Measurements from ENCODE around the gene ZFP3. TPM values are rescaled to one million over a fixed set of nuclear protein-coding genes. Genes with fewer than 3 reads are reported as not detected.
A peak's percentile ranks its signal among the peaks of the same experiment; 100 is the strongest.

ZFP3 gene
- total and polyA plus RNA-seq, 2 donors (not counting 3 experiments of a cell fraction or from before 2014, with no cell fraction given), result 1.7 TPM

DNA sequence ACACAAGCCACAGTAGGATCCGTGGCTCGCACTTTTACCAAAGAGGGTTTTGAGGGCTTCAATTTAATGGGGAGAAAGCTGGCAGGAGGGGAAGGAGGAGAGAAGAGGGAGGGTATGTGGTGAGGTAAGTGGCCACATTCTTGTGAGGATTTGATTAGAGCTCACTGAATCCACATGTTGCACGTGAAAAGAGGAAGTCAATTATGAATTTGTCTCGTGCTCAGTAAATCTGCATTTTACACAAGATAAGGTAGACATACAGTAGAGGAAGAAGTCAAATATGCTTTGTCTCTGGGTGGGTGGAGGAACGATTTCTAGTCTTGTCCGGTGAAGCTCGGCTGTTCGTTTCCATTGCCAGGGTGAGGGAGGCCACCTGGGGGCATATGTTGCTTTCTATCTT, 32.5 kb downstream of the ZFP3 start:
- FAIRE-seq, result peak; percentile 33
- Histone ChIP-seq H3K4me2 (ENCODE audit: insufficient read depth, low read length) (peak overlapping the region; percentile 97), H3K36me3 (ENCODE audit: control insufficient read depth in 2 of 2, extremely low read depth in 1 of 2, insufficient read depth in 2 of 2, low read length in 2 of 2) (peaks cover 4 to 15% of the 10 kb centered on the region in 2 experiments), H3K4me1 (ENCODE audit: control insufficient read depth, extremely low read depth, insufficient read depth, low read length) (peaks cover 8% of the 10 kb centered on the region), H3K9me3 (replicated peaks; ENCODE audit: control insufficient read depth, insufficient read depth, low read length) (peaks cover 4% of the 10 kb centered on the region), H3K27ac (ENCODE audit: insufficient read depth, low read depth, low read length) (no peak overlapping the region), H3K9me1 (replicated peaks; ENCODE audit: control insufficient read depth, extremely low read depth, insufficient read depth, low read length) (no peaks in the 10 kb centered on the region), H2AFZ (ENCODE audit: low read depth, low read length) (peak overlapping the region; percentile 98), H3K9ac (replicated peaks; ENCODE audit: extremely low read depth, insufficient read depth, low read length) (no peak overlapping the region), H3K27me3 (ENCODE audit: control insufficient read depth in 2 of 2, insufficient read depth in 2 of 2, low read length in 2 of 2) (peaks cover 3 to 9% of the 10 kb centered on the region in 2 experiments), H3K4me3 (replicated peaks in 1 of 3; ENCODE audit: insufficient read depth in 1 of 3, low read depth in 1 of 3, low read length in 3 of 3) (peak overlapping the region; percentile 58 to 90 (median 82)), H3K79me2 (ENCODE audit: control insufficient read depth, insufficient read depth, low read length) (no peaks in the 10 kb centered on the region), H4K20me1 (replicated peaks; ENCODE audit: control insufficient read depth, extremely low read depth, insufficient read depth, low read length) (peaks cover 1% of the 10 kb centered on the region)
- TSS peak; percentile 46 for BruUV-seq (replicated peaks)
- CTCF ChIA-PET, result no interaction called here
- no peak for TF ChIP-seq EZH2 (IDR thresholded peaks at IDR 0.05; ENCODE audit: borderline replicate concordance, low read depth, low read length, severe bottlenecking)
- no peak for TF ChIP-seq JUN (IDR thresholded peaks at IDR 0.05; ENCODE audit: borderline replicate concordance, insufficient read depth, insufficient read length, low read depth)
- TF ChIP-seq, protein P1, sequence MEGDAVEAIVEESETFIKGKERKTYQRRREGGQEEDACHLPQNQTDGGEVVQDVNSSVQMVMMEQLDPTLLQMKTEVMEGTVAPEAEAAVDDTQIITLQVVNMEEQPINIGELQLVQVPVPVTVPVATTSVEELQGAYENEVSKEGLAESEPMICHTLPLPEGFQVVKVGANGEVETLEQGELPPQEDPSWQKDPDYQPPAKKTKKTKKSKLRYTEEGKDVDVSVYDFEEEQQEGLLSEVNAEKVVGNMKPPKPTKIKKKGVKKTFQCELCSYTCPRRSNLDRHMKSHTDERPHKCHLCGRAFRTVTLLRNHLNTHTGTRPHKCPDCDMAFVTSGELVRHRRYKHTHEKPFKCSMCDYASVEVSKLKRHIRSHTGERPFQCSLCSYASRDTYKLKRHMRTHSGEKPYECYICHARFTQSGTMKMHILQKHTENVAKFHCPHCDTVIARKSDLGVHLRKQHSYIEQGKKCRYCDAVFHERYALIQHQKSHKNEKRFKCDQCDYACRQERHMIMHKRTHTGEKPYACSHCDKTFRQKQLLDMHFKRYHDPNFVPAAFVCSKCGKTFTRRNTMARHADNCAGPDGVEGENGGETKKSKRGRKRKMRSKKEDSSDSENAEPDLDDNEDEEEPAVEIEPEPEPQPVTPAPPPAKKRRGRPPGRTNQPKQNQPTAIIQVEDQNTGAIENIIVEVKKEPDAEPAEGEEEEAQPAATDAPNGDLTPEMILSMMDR (IDR thresholded peaks at IDR 0.05; ENCODE audit: extremely low read depth in 1 of 2, insufficient read depth in 1 of 2, low read depth in 1 of 2, low read length in 2 of 2), result no peak
- TF ChIP-seq FOS (IDR thresholded peaks at IDR 0.05; ENCODE audit: borderline replicate concordance, insufficient read depth, low read length), result no peak
- no peak for TF ChIP-seq POLR2AphosphoS5 (IDR thresholded peaks at IDR 0.05; ENCODE audit: insufficient read depth, low read depth, low read length)
- no peak for TF ChIP-seq GATA2 (IDR thresholded peaks at IDR 0.05; ENCODE audit: insufficient read depth, insufficient read length, low read depth, low read length)
- TF ChIP-seq, protein P2, sequence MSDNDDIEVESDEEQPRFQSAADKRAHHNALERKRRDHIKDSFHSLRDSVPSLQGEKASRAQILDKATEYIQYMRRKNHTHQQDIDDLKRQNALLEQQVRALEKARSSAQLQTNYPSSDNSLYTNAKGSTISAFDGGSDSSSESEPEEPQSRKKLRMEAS (IDR thresholded peaks at IDR 0.05; ENCODE audit: insufficient read depth, insufficient read length), result no peak
- TF ChIP-seq POLR2A (IDR thresholded peaks at IDR 0.05; ENCODE audit: low read depth, low read length), result no peak
- no peak for TF ChIP-seq MYC (IDR thresholded peaks at IDR 0.05; ENCODE audit: low read depth, low read length)
- POLR2A ChIA-PET, result no interaction called here
- intact Hi-C loops (cut with micrococcal nuclease), result loop anchor here (5.0 kb wide), 1 partner anchor 81 kb away; the partner anchor contains the start of gene ZNF594
- dilution Hi-C loops (cut with MboI; ENCODE audit: extremely low pct_ligation_motif_present, low sequenced_read_pairs), result no loop called here
- DNase-seq (ENCODE audit: low read depth, low spot score), result no peak
